Pulmonary artery endothelial cell (primary cell): ENCODE measurements around the gene MDH1. TPM values are rescaled to one million over a fixed set of nuclear protein-coding genes. Genes with fewer than 3 reads are reported as not detected.

Experiments
- DNase-seq: peaks from one replicate; pipeline ENCODE4 v3.0.0-alpha.2; 2011; ENCODE audit warnings: low read depth, low spot score
- total RNA-seq: library from RNA; depleted of rRNA; stranded (reverse); fragments of >200 nt; gene quantifications from 2 replicates; pipeline ENCODE4 v1.2.3, GENCODE V29; 2014

MDH1 gene
- total RNA-seq, 1 donor from 2014 or later: 119 TPM

- DNase-seq: no peak
Observed at GRCh38 chr2:63632382-63632781, 43.6 kb downstream of the MDH1 start.

GRCh38 chr2:63639344-63639743, 50.6 kb downstream of the MDH1 start:
- DNase-seq: no peak

GRCh38 chr2:63642946-63643345, 54.2 kb downstream of the MDH1 start:
- DNase-seq: no peak

- DNase-seq: no peak
Observed at GRCh38 chr2:63643486-63643885, 54.7 kb downstream of the MDH1 start.

GRCh38 chr2:63648632-63649031, 59.9 kb downstream of the MDH1 start:
- DNase-seq: no peak

GRCh38 chr2:63649829-63650228, 61.1 kb downstream of the MDH1 start:
- no peak for DNase-seq

GRCh38 chr2:63650756-63651155, 62.0 kb downstream of the MDH1 start:
- DNase-seq: no peak

GRCh38 chr2:63651356-63651755, 62.6 kb downstream of the MDH1 start:
- DNase-seq: no peak

- no peak for DNase-seq
Observed at GRCh38 chr2:63651861-63652651, 63.3 kb downstream of the MDH1 start.

- no peak for DNase-seq
Observed at GRCh38 chr2:63652652-63652985, 63.9 kb downstream of the MDH1 start.

GRCh38 chr2:63654959-63655358, 66.2 kb downstream of the MDH1 start:
- no peak for DNase-seq

Other genes starting within 250 kb of the MDH1 start
- 6.0 and 7.1 TPM in 2 replicates for gene WDPCP, start 486 bp upstream of the MDH1 start, total RNA-seq